DND-41 (cell line): ENCODE measurements around the gene TTPAL.

ENCODE experiments used
- EZH2 ChIP-seq: IDR thresholded peaks from 3 replicates; pipeline ENCODE4 v1.6.1; 2012; ENCODE audit warnings: borderline replicate concordance, low read depth, mild to moderate bottlenecking, moderate library complexity, low read length, inconsistent platforms; ENCODE audit not compliant: severe bottlenecking
- TF ChIP-seq, protein P1 (sequence below): IDR thresholded peaks from 2 replicates; pipeline ENCODE4 v1.5.1; 2012; ENCODE audit warnings: borderline replicate concordance, low read length, moderate library complexity, mild to moderate bottlenecking; ENCODE audit not compliant: poor library complexity, severe bottlenecking; ENCODE audit errors: extremely low read depth

DNA sequence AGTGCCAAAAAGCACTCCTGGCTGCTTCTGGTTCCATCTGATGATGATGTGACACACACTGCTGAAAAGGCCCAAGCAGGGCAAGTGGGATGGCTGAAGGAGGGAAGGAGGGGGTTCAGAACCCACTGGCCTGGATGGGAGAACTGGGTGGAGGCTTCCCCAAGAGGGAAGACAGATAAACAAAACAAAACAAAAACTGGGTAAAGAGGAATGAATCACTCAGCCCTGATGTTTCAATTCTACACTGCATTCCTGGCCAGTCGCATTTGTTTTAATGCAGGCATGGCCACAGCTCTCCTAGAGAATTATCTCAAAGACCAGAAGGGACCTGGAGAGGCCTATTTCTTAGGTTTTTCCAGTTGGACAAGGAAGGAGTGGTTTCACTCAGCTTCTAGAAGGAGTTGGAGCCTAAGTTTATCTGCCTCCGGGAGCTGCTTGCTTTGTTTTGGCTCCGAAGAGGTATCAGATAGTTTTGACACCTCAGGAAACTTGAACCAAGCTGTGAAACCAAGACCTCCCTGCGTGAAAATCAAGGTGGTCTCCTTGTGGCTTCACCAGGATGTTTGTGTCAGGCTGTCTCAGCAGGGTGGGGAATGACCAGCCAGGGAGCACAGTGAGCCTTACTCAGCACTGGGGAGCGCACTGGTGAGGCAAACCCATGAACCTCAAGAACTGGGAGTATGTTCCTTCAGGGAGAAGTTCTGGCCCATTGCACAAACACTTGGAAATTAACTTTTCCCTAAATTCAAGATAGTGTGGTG, 16.1 kb downstream of the TTPAL start:
- TF ChIP-seq, protein P1, sequence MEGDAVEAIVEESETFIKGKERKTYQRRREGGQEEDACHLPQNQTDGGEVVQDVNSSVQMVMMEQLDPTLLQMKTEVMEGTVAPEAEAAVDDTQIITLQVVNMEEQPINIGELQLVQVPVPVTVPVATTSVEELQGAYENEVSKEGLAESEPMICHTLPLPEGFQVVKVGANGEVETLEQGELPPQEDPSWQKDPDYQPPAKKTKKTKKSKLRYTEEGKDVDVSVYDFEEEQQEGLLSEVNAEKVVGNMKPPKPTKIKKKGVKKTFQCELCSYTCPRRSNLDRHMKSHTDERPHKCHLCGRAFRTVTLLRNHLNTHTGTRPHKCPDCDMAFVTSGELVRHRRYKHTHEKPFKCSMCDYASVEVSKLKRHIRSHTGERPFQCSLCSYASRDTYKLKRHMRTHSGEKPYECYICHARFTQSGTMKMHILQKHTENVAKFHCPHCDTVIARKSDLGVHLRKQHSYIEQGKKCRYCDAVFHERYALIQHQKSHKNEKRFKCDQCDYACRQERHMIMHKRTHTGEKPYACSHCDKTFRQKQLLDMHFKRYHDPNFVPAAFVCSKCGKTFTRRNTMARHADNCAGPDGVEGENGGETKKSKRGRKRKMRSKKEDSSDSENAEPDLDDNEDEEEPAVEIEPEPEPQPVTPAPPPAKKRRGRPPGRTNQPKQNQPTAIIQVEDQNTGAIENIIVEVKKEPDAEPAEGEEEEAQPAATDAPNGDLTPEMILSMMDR = no peak
- TF ChIP-seq EZH2 = no peak
